HepG2 (cell line): ENCODE data around the gene ANKRD17. TPM values are rescaled to one million over a fixed set of nuclear protein-coding genes. Genes with fewer than 3 reads are reported as not detected.

ENCODE experiments used
- ATAC-seq: fragments of 200-7000 bp; cut with Tn5 transposase; 3 replicates; pipeline ENCODE4 v1.9.1; 2020; ENCODE audit warnings: mild to moderate bottlenecking, moderate library complexity
- BruUV-seq: library from RNA; stranded (reverse); fragments of 400-500 nt; replicated peaks from 2 replicates; lab custom pipeline; 2021; lab: Mats Ljungman, UMichigan
- CTCF ChIA-PET: fragments of 300-600 bp; formaldehyde crosslinking; extraction: SDS; loops from one replicate; lab custom pipeline; 2021; ENCODE audit warnings: low total read pairs, inconsistent platforms, low intra/inter-chr PET ratio; lab: Yijun Ruan, JAX
- POLR2A ChIA-PET: fragments of 350-600 bp; sonication (Branson Sonifier 250); formaldehyde crosslinking; loops from one replicate; lab custom pipeline; 2020; ENCODE audit warnings: antibody characterized with exemption, inconsistent platforms; lab: Yijun Ruan, JAX
- DNase-seq: peaks from one replicate; pipeline ENCODE4 v3.0.0-alpha.2; 2015; ENCODE audit warnings: low spot score
- FAIRE-seq: peaks from 3 replicates; lab custom pipeline; 2011; peaks lifted over from hg19 to GRCh38; lab: Jason Lieb, UNC
- H2AFZ ChIP-seq: one replicate; pipeline ENCODE4 v1.6.1; 2011; ENCODE audit warnings: low read length, inconsistent platforms
- H3K27ac ChIP-seq: fragments of 300-600 bp; 3 replicates; pipeline ENCODE4 v1.8.0; 2011; ENCODE audit warnings: mixed run types, mild to moderate bottlenecking, mixed read lengths, low read length, inconsistent platforms; ENCODE audit not compliant: insufficient read depth; ENCODE audit errors: extremely low read length
- H3K27me3 ChIP-seq, 2 experiments: fragments of 200-600 bp in 1 of 2; 2 replicates in 1 of 2; 3 replicates in 1 of 2; pipeline versions ENCODE4 v1.6.0 to v1.8.0; 2011; ENCODE audit warnings: low read length in 2 of 2, mild to moderate bottlenecking in 2 of 2, moderate library complexity in 2 of 2, inconsistent platforms in 1 of 2; ENCODE audit not compliant: insufficient read depth in 2 of 2, control insufficient read depth in 1 of 2
- H3K36me3 ChIP-seq, 2 experiments: fragments of 200-600 bp in 1 of 2; replicated peaks in 1 of 2; 2 replicates in 1 of 2; 3 replicates in 1 of 2; pipeline versions ENCODE4 v1.5.1 to v1.8.0; 2011; ENCODE audit warnings: low read length in 2 of 2, inconsistent platforms in 1 of 2; ENCODE audit not compliant: insufficient read depth in 2 of 2, control insufficient read depth in 1 of 2
- H3K4me1 ChIP-seq: 2 replicates; pipeline ENCODE4 v1.5.1; 2012; ENCODE audit warnings: low read length, inconsistent platforms; ENCODE audit not compliant: insufficient read depth
- H3K4me2 ChIP-seq: 2 replicates; pipeline ENCODE4 v1.6.0; 2011; ENCODE audit warnings: low read depth, low read length, inconsistent platforms
- H3K4me3 ChIP-seq, 3 experiments: fragments of 200-600 bp in 1 of 3; sonication (generic), shearing (Covaris generic) in 1 of 3; replicated peaks in 1 of 3; 2 replicates each; pipeline ENCODE4 v1.5.1; 2011 to 2016; ENCODE audit warnings: low read length in 3 of 3, inconsistent platforms in 2 of 3, low read depth in 2 of 3, mild to moderate bottlenecking in 2 of 3, control low read depth in 1 of 3, mixed read lengths in 1 of 3; ENCODE audit not compliant: insufficient read depth in 1 of 3
- H3K79me2 ChIP-seq: one replicate; pipeline ENCODE4 v1.6.1; 2011; ENCODE audit warnings: low read length, inconsistent platforms; ENCODE audit not compliant: insufficient read depth
- H3K9ac ChIP-seq: 2 replicates; pipeline ENCODE4 v1.6.0; 2011; ENCODE audit warnings: mild to moderate bottlenecking, low read depth, low read length, inconsistent platforms; ENCODE audit not compliant: insufficient read depth
- H3K9me3 ChIP-seq: 2 replicates; pipeline ENCODE4 v1.5.1; 2012; ENCODE audit warnings: mild to moderate bottlenecking, low read length
- H4K20me1 ChIP-seq: 2 replicates; pipeline ENCODE4 v1.6.0; 2011; ENCODE audit warnings: inconsistent platforms, mild to moderate bottlenecking, low read length, moderate library complexity; ENCODE audit not compliant: insufficient read depth
- DNMT1 ChIP-seq: sonication (generic); formaldehyde crosslinking; IDR thresholded peaks from 2 replicates; pipeline ENCODE4 v1.5.1; 2020; ENCODE audit warnings: mild to moderate bottlenecking, missing genetic modification reagents
- NRL ChIP-seq: sonication (generic); formaldehyde crosslinking; IDR thresholded peaks from 2 replicates; pipeline ENCODE4 v1.5.0; 2020; ENCODE audit warnings: missing genetic modification reagents, mild to moderate bottlenecking, moderate library complexity, borderline replicate concordance
- POGK ChIP-seq: sonication (generic); formaldehyde crosslinking; conservative IDR thresholded peaks from 2 replicates; pipeline ENCODE4 v1.8.0; 2022; ENCODE audit warnings: mild to moderate bottlenecking, moderate library complexity, missing genetic modification reagents
- POLR2G ChIP-seq: fragments of 200-400 bp; formaldehyde crosslinking; IDR thresholded peaks from 2 replicates; pipeline ENCODE4 v1.6.1; 2018; ENCODE audit warnings: mild to moderate bottlenecking, low read depth, low read length, moderate library complexity
- SALL1 ChIP-seq: sonication (generic); formaldehyde crosslinking; IDR thresholded peaks from 2 replicates; pipeline ENCODE4 v1.8.0; 2022; ENCODE audit warnings: mild to moderate bottlenecking, missing genetic modification reagents
- STAG1 ChIP-seq: sonication (generic); formaldehyde crosslinking; IDR thresholded peaks from 2 replicates; pipeline ENCODE4 v1.4.0; 2020; ENCODE audit warnings: missing genetic modification reagents
- TOPORS ChIP-seq: sonication (generic); formaldehyde crosslinking; IDR thresholded peaks from 2 replicates; pipeline ENCODE4 v1.8.0; 2023; ENCODE audit warnings: mild to moderate bottlenecking, missing genetic modification reagents
- TRAFD1 ChIP-seq: sonication (generic); formaldehyde crosslinking; IDR thresholded peaks from 2 replicates; pipeline ENCODE4 v1.5.1; 2020; ENCODE audit warnings: missing genetic modification reagents, mild to moderate bottlenecking, borderline replicate concordance
- ZBTB3 ChIP-seq: sonication (generic); formaldehyde crosslinking; IDR thresholded peaks from 2 replicates; pipeline ENCODE4 v1.4.0; 2020; ENCODE audit warnings: low read depth, mild to moderate bottlenecking, moderate library complexity, missing genetic modification reagents, borderline replicate concordance
- ZKSCAN5 ChIP-seq: sonication (generic); formaldehyde crosslinking; IDR thresholded peaks from 2 replicates; pipeline ENCODE4 v1.5.1; 2020; ENCODE audit warnings: mild to moderate bottlenecking, missing genetic modification reagents
- ZNF576 ChIP-seq: sonication (generic); formaldehyde crosslinking; IDR thresholded peaks from 2 replicates; pipeline ENCODE4 v1.4.0; 2020; ENCODE audit warnings: mild to moderate bottlenecking, missing genetic modification reagents
- WGBS: methylation state at CpG from one replicate; pipeline ENCODE4 v1.1.6; 2017; ENCODE audit warnings: low lambda C conversion rate; 5-methylcytosine and 5-hydroxymethylcytosine counted together
- in situ Hi-C: cut with HindIII; loops from 2 replicates; pipeline ENCODE4 v1.10.0; 2017; ENCODE audit warnings: low pct_unique_long_range_greater_than_20kb; ENCODE audit not compliant: extremely low pct_ligation_motif_present
- intact Hi-C: fragments of 100-400 bp; cut with micrococcal nuclease; formaldehyde crosslinking; loops from one replicate; pipeline ENCODE4 v1.10.0; 2022; ENCODE audit not compliant: unreplicated experiment
- polyA plus RNA-seq, 8 experiments: library from polyadenylated mRNA; depleted of rRNA in 3 of 8; stranded (reverse) in 7 of 8; unstranded in 1 of 8; fragments of >200 nt; fragmentation: Illumina TruSeq in 4 of 8; extraction: Trizol in 4 of 8; gene quantifications; 2 replicates each; pipeline versions ENCODE4 v1.2.1 to v1.2.3, GENCODE V29; 2011 to 2016; ENCODE audit warnings: low read depth in 4 of 8, missing spikeins in 1 of 8, mixed read lengths in 1 of 8; ENCODE audit not compliant: insufficient read depth in 1 of 8
- total RNA-seq, 5 experiments: library from RNA; depleted of rRNA; stranded (reverse); fragments of >200 nt; fragmentation: Illumina TruSeq; extraction: Trizol; gene quantifications; 2 replicates each; pipeline ENCODE4 v1.2.3, GENCODE V29; 2016; ENCODE audit warnings: low read depth in 1 of 5

ANKRD17 gene
- total and polyA plus RNA-seq, 2 of the 13 experiments (the other 11 are each of a cell fraction or from before 2014, with no cell fraction given) = 55.7 to 61.1 TPM

- H3K4me1 ChIP-seq = peaks cover 6% of the 10 kb centered on the region; the same call in 1 of the 2 replicates
- no peak overlapping the region for H3K4me2 ChIP-seq
- no peak overlapping the region for H3K4me3 ChIP-seq
- peaks cover 23% of the 10 kb centered on the region for H4K20me1 ChIP-seq
- WGBS = 96% methylated on average over 2 of the region's 2 CpGs
- no peak for ATAC-seq
- no peaks in the 10 kb centered on the region for H3K27me3 ChIP-seq
- BruUV-seq = no TSS peak
- H3K27ac ChIP-seq = no peak overlapping the region
- POLR2A ChIA-PET = no interaction called here
- CTCF ChIA-PET = no interaction called here
- H3K9ac ChIP-seq = no peak overlapping the region
- TF ChIP-seq DNMT1 (CRISPR knock-in tag) (no peak), TOPORS (CRISPR knock-in tag) (no peak), POLR2G (no peak), ZKSCAN5 (CRISPR knock-in tag) (no peak), NRL (CRISPR knock-in tag) (no peak), ZNF576 (no peak), SALL1 (CRISPR knock-in tag) (no peak), STAG1 (no peak), TRAFD1 (CRISPR knock-in tag) (no peak), POGK (CRISPR knock-in tag) (no peak), ZBTB3 (CRISPR knock-in tag) (no peak)
- intact Hi-C loops (no loop called here), in situ Hi-C loops (no loop called here)
- H3K36me3 ChIP-seq = peaks cover 2 to 14% of the 10 kb centered on the region in 2 experiments; a peak in 3 of 5 replicates
- DNase-seq = no peak
- no peaks in the 10 kb centered on the region for H3K9me3 ChIP-seq
- H2AFZ ChIP-seq = no peak overlapping the region
- H3K79me2 ChIP-seq = peaks cover 87% of the 10 kb centered on the region
- FAIRE-seq = no peak
Measured at GRCh38 chr4:73221734-73222133, 36.9 kb downstream of the ANKRD17 start.
